GM12872 (cell line): ENCODE results near the gene BCAR3.
A peak's percentile ranks its signal among the peaks of the same experiment; 100 is the strongest.

Experiments used
- CTCF ChIP-seq: IDR thresholded peaks from 3 replicates; pipeline ENCODE4 v1.5.1; 2011; ENCODE audit warnings: low read depth, mild to moderate bottlenecking, low read length, moderate library complexity; ENCODE audit not compliant: insufficient read depth

Gene BCAR3

GRCh38 chr1:93681101-93681988 is at the start of gene BCAR3:
BCAR3 (minus strand) TSS chr1:93681837; CDS start chr1:93674930, 6,907 bp downstream.
- peak; percentile 28; the same call in 1 of the 3 replicates for TF ChIP-seq CTCF

- TF ChIP-seq CTCF, result no peak
Observed at GRCh38 chr1:93730621-93731020, 49.0 kb upstream of the BCAR3 start.

GRCh38 chr1:93729906-93730305 is 48.3 kb upstream of the BCAR3 start:
- no peak for TF ChIP-seq CTCF

- TF ChIP-seq CTCF, result no peak
Observed at GRCh38 chr1:93729502-93729901, 47.9 kb upstream of the BCAR3 start.

GRCh38 chr1:93728480-93729131 is 47.0 kb upstream of the BCAR3 start:
- no peak for TF ChIP-seq CTCF

- no peak for TF ChIP-seq CTCF
Observed at GRCh38 chr1:93723733-93724270, 42.2 kb upstream of the BCAR3 start.

GRCh38 chr1:93723110-93723509 is 41.5 kb upstream of the BCAR3 start:
- TF ChIP-seq CTCF, result no peak
